Hepatocyte (in vitro differentiated cells): Measurements from ENCODE around the gene TLE6. TPM values are rescaled to one million over a fixed set of nuclear protein-coding genes. Genes with fewer than 3 reads are reported as not detected.

ENCODE experiments used
- DNase-seq: peaks from one replicate; pipeline ENCODE4 v3.0.0-alpha.2; 2016; ENCODE audit warnings: low spot score
- H2AFZ ChIP-seq: fragments of 200-600 bp; sonication (generic); 2 replicates; pipeline ENCODE4 v1.6.0; 2016; ENCODE audit warnings: antibody characterized with exemption, mild to moderate bottlenecking
- H3K27ac ChIP-seq: fragments of 200-600 bp; sonication (generic); 2 replicates; pipeline ENCODE4 v1.5.1; 2016; ENCODE audit warnings: mild to moderate bottlenecking
- H3K27me3 ChIP-seq: fragments of 200-600 bp; sonication (generic); 2 replicates; pipeline ENCODE4 v1.6.1; 2016
- H3K36me3 ChIP-seq: fragments of 200-600 bp; sonication (generic); replicated peaks from 2 replicates; pipeline ENCODE4 v1.5.1; 2016; ENCODE audit warnings: low read depth; ENCODE audit not compliant: insufficient read depth
- H3K4me1 ChIP-seq: fragments of 200-600 bp; sonication (generic); 2 replicates; pipeline ENCODE4 v1.5.1; 2016; ENCODE audit warnings: mild to moderate bottlenecking, moderate library complexity; ENCODE audit not compliant: insufficient read depth
- H3K4me2 ChIP-seq: fragments of 200-600 bp; sonication (generic); 2 replicates; pipeline ENCODE4 v1.6.0; 2016
- H3K4me3 ChIP-seq: fragments of 200-600 bp; sonication (generic); 2 replicates; pipeline ENCODE4 v1.5.1; 2016; ENCODE audit warnings: mild to moderate bottlenecking
- H3K79me2 ChIP-seq: fragments of 200-600 bp; sonication (generic); 2 replicates; pipeline ENCODE4 v1.6.0; 2017; ENCODE audit warnings: mild to moderate bottlenecking
- H3K9me2 ChIP-seq: fragments of 200-600 bp; sonication (generic); replicated peaks from 2 replicates; pipeline ENCODE4 v1.6.0; 2017; ENCODE audit warnings: mild to moderate bottlenecking; ENCODE audit not compliant: insufficient read depth
- H3K9me3 ChIP-seq: fragments of 200-600 bp; sonication (generic); 2 replicates; pipeline ENCODE4 v1.5.1; 2016; ENCODE audit warnings: low read depth, mild to moderate bottlenecking
- H4K20me1 ChIP-seq: fragments of 200-600 bp; sonication (generic); 2 replicates; pipeline ENCODE4 v1.6.0; 2016; ENCODE audit warnings: mild to moderate bottlenecking; ENCODE audit not compliant: insufficient read depth, poor library complexity, severe bottlenecking
- CTCF ChIP-seq: fragments of 200-600 bp; sonication (generic); IDR thresholded peaks from 2 replicates; pipeline ENCODE4 v1.5.1; 2016; ENCODE audit warnings: antibody characterized with exemption, mild to moderate bottlenecking; ENCODE audit not compliant: poor library complexity
- EZH2 ChIP-seq: fragments of 200-600 bp; sonication (generic); IDR thresholded peaks from 2 replicates; pipeline ENCODE4 v1.6.1; 2016; ENCODE audit warnings: antibody characterized with exemption, mild to moderate bottlenecking, borderline replicate concordance
- EZH2phosphoT487 ChIP-seq: fragments of 200-600 bp; sonication (generic); IDR thresholded peaks from one replicate; pipeline ENCODE4 v1.6.1; 2018; ENCODE audit warnings: antibody characterized with exemption, mild to moderate bottlenecking, low read depth, moderate library complexity; ENCODE audit not compliant: unreplicated experiment, severe bottlenecking
- WGBS: methylation state at CpG from one replicate; pipeline ENCODE4 v1.1.6; 2016; ENCODE audit warnings: low lambda C conversion rate; ENCODE audit errors: missing lambda C conversion rate; 5-methylcytosine and 5-hydroxymethylcytosine counted together
- polyA plus RNA-seq: library from polyadenylated mRNA; unstranded; fragments of >200 nt; fragmentation: Nextera tagmentation; extraction: Ambion mirVana; gene quantifications from 2 replicates; pipeline ENCODE4 v1.2.1, GENCODE V29; 2016
- total RNA-seq: library from RNA; depleted of rRNA; stranded (reverse); fragments of >200 nt; gene quantifications from 2 replicates; pipeline ENCODE4 v1.2.3, GENCODE V29; 2014

Gene TLE6
- total and polyA plus RNA-seq, 2 experiments from 2014 or later, result 1.2 to 4.7 TPM

- H3K9me2 ChIP-seq, result no peaks in the 10 kb centered on the region
- no peaks in the 10 kb centered on the region for H3K27me3 ChIP-seq
- peak overlapping the region; percentile 57 for H3K27ac ChIP-seq
- no peaks in the 10 kb centered on the region for H3K36me3 ChIP-seq
- peaks cover 16% of the 10 kb centered on the region for H3K79me2 ChIP-seq
- no peaks in the 10 kb centered on the region for H4K20me1 ChIP-seq
- 58% methylated on average over 8 of the region's 9 CpGs for WGBS
- H3K4me3 ChIP-seq, result no peak overlapping the region
- no peak overlapping the region for H2AFZ ChIP-seq
- DNase-seq, result no peak
- H3K4me2 ChIP-seq, result peak overlapping the region; percentile 86
- no peak for TF ChIP-seq EZH2phosphoT487
- TF ChIP-seq EZH2, result no peak
- no peak for TF ChIP-seq CTCF
- no peaks in the 10 kb centered on the region for H3K9me3 ChIP-seq
- H3K4me1 ChIP-seq, result peaks cover 20% of the 10 kb centered on the region
Measured at GRCh38 chr19:3027981-3028304, 50.6 kb downstream of the TLE6 start.

DNA sequence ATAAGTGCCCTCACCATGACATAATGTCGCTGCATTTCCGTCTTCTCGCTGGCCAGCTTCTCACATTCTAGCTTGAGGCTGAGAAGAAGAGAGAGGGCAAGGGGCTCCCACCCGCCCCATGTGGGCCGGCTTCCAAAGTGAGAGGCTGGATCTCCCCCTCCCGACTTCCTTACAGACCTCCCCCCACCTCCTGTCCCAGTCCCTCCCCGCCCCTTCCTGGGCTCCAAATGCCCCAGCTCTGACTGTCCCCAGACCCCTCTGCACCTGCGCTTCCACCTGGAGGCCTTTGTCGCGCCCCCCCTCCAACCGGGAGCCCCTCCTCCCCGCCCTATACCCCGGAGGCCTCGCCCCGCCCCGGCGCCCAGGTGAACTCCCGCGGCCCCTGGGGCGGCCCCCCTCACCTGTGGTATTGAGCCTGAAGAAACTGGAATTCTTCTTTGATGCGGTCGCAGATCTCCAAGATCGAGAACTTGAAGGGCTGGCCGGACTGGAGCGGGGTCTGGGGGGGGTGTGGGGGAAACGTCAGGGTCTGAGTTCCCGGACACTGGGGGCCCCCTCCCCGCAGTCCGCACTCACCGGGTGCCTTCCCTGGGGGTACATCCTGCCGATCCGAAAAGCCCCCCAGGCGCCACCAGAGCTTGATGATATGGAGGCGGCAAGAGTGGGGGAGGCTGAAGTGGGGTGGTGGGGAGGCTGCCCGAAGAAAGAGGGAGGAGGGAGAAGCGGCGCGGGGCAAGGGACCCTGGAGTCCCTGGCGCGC lies 51.1 kb downstream of the TLE6 start:
- Histone ChIP-seq H3K4me2 (peak overlapping the region; percentile 86), H4K20me1 (no peaks in the 10 kb centered on the region), H3K27ac (peak overlapping the region; percentile 57), H3K79me2 (peaks cover 12% of the 10 kb centered on the region), H3K9me2 (no peaks in the 10 kb centered on the region), H2AFZ (peak overlapping the region; percentile 83), H3K27me3 (no peaks in the 10 kb centered on the region), H3K9me3 (no peaks in the 10 kb centered on the region), H3K36me3 (no peaks in the 10 kb centered on the region), H3K4me1 (peaks cover 20% of the 10 kb centered on the region), H3K4me3 (peak overlapping the region; percentile 71)
- TF ChIP-seq EZH2phosphoT487, result no peak
- WGBS, result 6% methylated on average over 16 of the region's 40 CpGs
- DNase-seq, result peak; percentile 65

- Histone ChIP-seq H2AFZ (peak within 1 kb of the TSS; percentile 83), H3K4me1 (peaks cover 28% of the 10 kb centered on the region), H4K20me1 (no peaks in the 10 kb centered on the region), H3K4me2 (peak within 1 kb of the TSS; percentile 96), H3K9me3 (no peaks in the 10 kb centered on the region), H3K27ac (peak within 1 kb of the TSS; percentile 57), H3K9me2 (no peaks in the 10 kb centered on the region), H3K4me3 (peak within 1 kb of the TSS; percentile 71), H3K27me3 (no peaks in the 10 kb centered on the region), H3K79me2 (peaks cover 5% of the 10 kb centered on the region), H3K36me3 (no peaks in the 10 kb centered on the region)
- TF ChIP-seq EZH2, result no peak
- TF ChIP-seq CTCF, result no peak
- no peak for TF ChIP-seq EZH2phosphoT487
- 22% methylated on average over 8 of the region's 85 CpGs for WGBS
- peak; percentile 44 for DNase-seq
Measured at GRCh38 chr19:3029065-3029923, 51.9 kb downstream of the TLE6 start, which contains the start of gene TLE2. Gene TLE2, minus strand, starts transcription at chr19:3029280. Its CDS starts 376 bp downstream, at chr19:3028904.

DNA sequence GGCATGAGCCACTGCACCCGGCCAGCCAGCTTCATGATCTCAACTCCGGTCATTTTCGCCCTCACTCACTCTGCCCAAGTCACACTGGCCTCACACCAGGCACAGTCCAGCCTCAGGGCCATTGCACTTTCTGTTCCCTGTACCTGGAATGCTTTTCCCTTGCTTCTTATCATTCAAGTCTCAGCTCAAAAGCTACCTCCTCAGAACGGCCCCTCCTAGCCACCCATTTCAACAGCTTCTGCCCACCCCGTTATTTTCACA lies 54.2 kb downstream of the TLE6 start:
- no peak for DNase-seq
- H3K36me3 ChIP-seq, result no peaks in the 10 kb centered on the region
- no peaks in the 10 kb centered on the region for H3K27me3 ChIP-seq
- no peak for TF ChIP-seq EZH2phosphoT487
- TF ChIP-seq CTCF, result no peak
- TF ChIP-seq EZH2, result no peak
- H4K20me1 ChIP-seq, result no peaks in the 10 kb centered on the region
- H3K9me3 ChIP-seq, result no peaks in the 10 kb centered on the region
- H3K4me1 ChIP-seq, result peaks cover 23% of the 10 kb centered on the region
- no peak overlapping the region for H3K4me2 ChIP-seq
- H2AFZ ChIP-seq, result no peak overlapping the region
- H3K79me2 ChIP-seq, result no peaks in the 10 kb centered on the region
- no peak overlapping the region for H3K27ac ChIP-seq
- 78% methylated on average over 5 of the region's 5 CpGs for WGBS
- H3K4me3 ChIP-seq, result no peak overlapping the region
- H3K9me2 ChIP-seq, result no peaks in the 10 kb centered on the region
